B cell (primary cell): ENCODE data around the gene ARHGAP26.

Experiments
- CTCF ChIP-seq: fragments of 200-600 bp; IDR thresholded peaks from one replicate; pipeline ENCODE4 v1.8.0; 2022; ENCODE audit warnings: antibody characterized with exemption, mild to moderate bottlenecking
- EZH2 ChIP-seq: IDR thresholded peaks from 2 replicates; pipeline ENCODE4 v1.6.1; 2012; ENCODE audit warnings: borderline replicate concordance, low read depth, mild to moderate bottlenecking, moderate library complexity, low read length; ENCODE audit not compliant: insufficient read depth, poor library complexity, severe bottlenecking

GRCh38 chr5:142977363-142978051 lies 207.3 kb downstream of the ARHGAP26 start:
- TF ChIP-seq CTCF (no peak), EZH2 (no peak)
